KOPT-K1 (cell line): ENCODE results near the gene ZNF732.
"Not testable (repeated sequence)": the region's sequence is repeated elsewhere in the genome, so short reads cannot be mapped to it uniquely, and the experiment has no call there.

ENCODE experiments used
- H3K27ac ChIP-seq: fragments of 200-600 bp; sonication (generic); 2 replicates; pipeline ENCODE4 v1.5.1; 2016; ENCODE audit warnings: antibody characterized with exemption, mild to moderate bottlenecking, low read depth, low read length; ENCODE audit not compliant: poor library complexity, severe bottlenecking
- H3K36me3 ChIP-seq: fragments of 200-600 bp; sonication (generic); 2 replicates; pipeline ENCODE4 v1.5.1; 2017; ENCODE audit warnings: antibody characterized with exemption, mild to moderate bottlenecking, low read length, moderate library complexity; ENCODE audit not compliant: insufficient read depth
- H3K9me3 ChIP-seq: fragments of 200-600 bp; sonication (generic); 2 replicates; pipeline ENCODE4 v1.5.1; 2017; ENCODE audit warnings: antibody characterized with exemption, low read length, mild to moderate bottlenecking; ENCODE audit not compliant: insufficient read depth, poor library complexity, severe bottlenecking

ZNF732 gene

DNA sequence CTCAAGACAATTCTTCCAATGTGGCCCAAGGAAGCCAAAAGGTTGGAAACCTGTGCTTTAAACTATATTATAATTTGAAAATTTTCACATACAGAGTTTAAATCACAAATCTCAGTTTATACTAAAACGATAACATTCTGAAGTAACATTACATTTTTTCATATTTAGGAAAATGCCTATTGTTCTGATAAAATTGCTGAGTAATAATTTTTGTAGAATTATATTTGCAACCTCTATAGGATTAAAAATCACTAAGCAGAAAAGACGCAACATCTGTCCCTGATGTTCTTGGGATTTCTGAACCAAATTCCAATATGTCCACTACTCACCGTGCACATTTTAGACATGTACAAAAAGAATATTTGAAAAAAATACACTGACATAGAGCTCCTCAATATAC, 10.5 kb downstream of the ZNF732 start:
- peaks cover 23% of the 10 kb centered on the region for H3K9me3 ChIP-seq
- H3K27ac ChIP-seq: no peak overlapping the region
- H3K36me3 ChIP-seq: no peaks in the 10 kb centered on the region

DNA sequence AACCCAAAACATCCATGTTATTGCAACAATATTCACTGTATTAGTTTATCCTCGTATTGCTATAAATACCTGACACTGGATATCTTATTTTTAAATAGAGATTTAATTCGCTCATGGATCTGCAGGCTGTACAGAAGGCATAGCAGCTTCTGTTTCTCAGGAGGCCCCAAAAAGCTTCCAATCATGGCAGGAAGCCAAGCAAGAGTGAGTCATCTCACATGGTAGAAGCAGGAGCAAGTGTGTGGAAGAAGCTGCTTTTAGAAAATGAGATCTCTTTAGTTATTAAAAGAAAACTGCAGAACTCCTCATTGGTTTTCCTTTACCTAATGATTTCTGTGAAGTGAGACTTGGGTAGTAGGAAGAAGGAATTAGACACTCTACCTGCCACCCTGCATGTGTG, 16.4 kb downstream of the ZNF732 start:
- Histone ChIP-seq H3K27ac (no peak overlapping the region), H3K36me3 (no peaks in the 10 kb centered on the region), H3K9me3 (peaks cover 34% of the 10 kb centered on the region)

DNA sequence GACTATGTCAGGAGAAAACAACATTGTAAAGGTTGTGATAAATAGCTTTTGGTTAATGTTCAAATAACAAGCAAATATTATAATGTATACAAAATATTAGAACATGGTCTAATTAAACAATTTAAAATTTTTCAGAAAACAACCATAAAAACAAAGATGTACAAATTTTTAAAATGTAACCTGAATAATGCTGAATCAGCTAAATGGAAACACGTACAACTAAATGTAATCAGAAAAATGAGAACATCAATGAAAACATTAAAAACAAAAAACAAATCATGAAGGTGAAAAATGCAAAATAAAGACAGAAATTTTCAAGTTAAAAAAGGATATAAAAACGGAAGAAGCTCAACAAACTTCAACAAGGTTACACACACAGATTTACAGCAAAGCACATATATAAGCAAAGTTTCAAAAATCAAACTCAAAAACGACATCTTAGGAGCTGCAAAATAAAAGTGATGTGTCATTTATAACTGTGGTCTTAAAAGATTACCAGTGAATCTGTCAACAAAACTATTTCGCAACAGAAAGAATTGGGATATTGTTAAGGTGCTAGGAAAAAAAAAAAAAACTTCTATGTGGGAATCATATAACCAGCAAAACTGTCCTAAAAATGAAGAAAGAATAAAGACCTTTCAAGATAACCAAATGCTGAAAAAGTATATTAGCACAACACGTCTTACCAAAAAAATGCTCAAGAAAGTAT, 31.8 kb downstream of the ZNF732 start:
- Histone ChIP-seq H3K9me3 (peaks cover 74% of the 10 kb centered on the region), H3K36me3 (no peaks in the 10 kb centered on the region), H3K27ac (no peak overlapping the region)

DNA sequence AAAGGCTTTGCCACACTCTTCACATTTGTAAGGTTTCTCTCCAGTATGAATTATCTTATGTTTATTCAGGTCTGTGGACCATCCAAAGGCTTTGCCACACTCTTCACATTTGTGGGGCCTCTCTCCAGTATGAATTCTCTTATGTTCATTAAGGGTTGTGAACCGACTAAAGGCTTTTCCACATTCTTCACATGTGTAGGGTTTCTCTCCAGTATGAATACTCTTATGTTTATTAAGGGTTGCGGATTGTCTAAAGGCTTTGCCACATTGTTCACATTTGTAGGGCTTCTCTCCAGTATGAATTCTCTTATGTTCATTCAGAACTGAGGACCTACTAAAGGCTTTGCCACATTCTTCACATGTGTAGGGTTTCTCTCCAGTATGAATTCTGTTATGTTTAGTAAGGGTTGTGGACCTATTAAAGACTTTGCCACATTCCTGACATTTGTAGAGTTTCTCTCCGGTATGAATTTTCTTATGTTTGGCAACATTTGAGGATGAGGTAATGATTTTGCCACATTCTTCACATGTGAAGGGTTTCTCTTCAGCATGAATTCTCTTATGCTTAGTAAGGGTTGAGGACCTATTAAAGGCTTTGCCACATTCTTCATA, 33.7 kb downstream of the ZNF732 start:
- Histone ChIP-seq H3K27ac (no peak overlapping the region), H3K9me3 (peaks cover 75% of the 10 kb centered on the region), H3K36me3 (no peaks in the 10 kb centered on the region)

DNA sequence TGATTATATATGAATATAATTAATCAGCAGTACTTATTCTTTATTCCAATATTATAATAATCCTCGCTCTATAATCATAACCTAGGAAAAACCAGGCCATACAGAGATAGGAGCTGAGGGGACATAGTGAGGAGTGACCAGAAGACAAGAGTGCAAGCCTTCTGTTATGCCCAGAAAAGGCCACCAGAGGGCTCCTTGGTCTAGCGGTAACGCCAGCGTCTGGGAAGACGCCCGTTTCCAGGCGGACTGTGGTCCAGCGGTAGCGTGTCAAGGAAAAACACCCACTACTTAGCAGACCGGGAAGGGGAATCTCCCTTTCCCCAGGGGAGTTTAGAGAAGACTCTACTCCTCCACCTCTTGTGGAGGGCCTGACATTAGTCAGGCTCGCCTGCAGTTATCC, 46.0 kb downstream of the ZNF732 start:
- not testable (repeated sequence) for H3K36me3 ChIP-seq, H3K27ac ChIP-seq
- peaks cover 92% of the 10 kb centered on the region for H3K9me3 ChIP-seq

DNA sequence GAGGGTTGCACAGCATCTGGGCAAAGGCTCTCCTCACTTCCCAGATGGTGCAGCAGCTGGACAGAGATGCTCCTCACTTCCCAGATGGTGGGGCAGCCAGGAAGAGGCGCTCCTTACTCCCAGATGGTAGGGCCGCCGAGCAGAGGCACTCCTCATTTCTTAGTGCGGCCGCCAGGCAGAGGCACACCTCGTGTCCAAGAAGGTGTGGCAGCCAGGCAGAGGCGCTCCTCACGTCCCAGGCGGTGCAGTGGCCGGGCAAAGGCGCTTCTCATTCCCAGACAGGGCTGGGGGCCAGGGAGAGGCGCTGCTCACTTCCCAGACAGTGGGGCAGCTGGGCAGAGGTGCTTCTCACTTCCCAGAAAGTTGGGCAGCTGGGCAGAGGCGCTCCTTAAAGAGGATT, 48.8 kb downstream of the ZNF732 start:
- H3K27ac ChIP-seq: no peak overlapping the region
- no peaks in the 10 kb centered on the region for H3K36me3 ChIP-seq
- peaks cover 89% of the 10 kb centered on the region for H3K9me3 ChIP-seq

DNA sequence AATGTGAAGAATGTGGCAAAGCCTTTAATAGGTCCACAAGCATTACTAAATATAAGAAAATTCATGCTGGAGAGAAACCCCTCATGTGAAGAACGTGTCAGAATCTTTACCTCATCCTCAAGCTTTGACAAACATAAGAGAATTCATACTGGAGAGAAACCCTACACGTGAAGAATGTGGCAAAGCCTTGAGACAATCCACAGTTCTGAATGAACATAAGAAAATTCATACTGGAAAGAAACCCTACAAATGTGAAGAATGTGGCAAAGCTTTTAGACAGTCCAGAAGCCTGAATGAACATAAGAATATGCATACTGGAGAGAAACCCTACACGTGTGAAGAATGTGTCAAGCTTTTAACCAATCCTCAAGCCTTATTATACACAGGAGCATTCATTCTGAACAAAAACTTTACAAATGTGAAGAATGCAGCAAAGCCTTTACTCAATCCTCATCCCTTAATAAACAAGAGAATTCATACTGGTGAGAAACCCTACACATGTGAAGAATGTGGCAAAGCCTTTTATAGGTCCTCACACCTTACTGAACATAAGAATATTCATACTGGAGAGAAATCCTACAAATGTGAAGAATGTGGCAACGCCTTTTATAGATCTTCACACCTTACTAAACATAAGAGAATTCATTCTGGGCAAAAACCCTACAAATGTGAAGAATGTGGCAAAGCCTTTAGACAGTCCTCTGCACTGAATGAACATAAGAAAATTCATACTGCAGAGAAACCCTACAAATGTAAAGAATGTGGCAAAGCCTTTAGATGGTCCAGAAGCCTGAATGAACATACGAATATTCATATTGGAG, 51.1 kb downstream of the ZNF732 start:
- Histone ChIP-seq H3K36me3 (no peaks in the 10 kb centered on the region), H3K27ac (no peak overlapping the region), H3K9me3 (peaks cover 82% of the 10 kb centered on the region)

DNA sequence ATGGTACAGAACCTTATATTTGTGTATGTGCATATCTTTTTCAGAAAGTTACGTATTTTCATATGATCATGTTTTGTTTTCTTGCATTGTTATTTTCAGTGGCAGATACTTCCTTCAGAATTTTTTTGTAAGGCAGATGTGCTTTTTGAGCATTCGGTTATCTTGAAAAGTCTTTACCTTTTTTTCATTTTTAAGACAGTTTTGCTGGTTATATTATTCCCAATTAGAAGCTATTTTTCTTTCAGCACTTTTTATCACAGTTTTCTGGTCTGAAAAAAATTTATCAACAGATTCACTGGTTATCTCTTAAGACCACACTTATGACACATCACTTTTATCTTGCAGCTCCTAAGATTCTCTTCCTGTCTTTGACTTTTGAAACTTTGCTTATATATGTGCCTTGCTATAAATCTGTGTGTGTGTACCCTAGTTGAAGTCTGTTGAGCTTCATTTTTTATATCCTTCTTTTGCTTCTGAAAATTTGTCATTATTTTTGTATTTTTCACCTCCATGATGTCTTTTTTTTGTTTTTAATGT, 53.1 kb downstream of the ZNF732 start:
- peaks cover 86% of the 10 kb centered on the region for H3K9me3 ChIP-seq
- H3K27ac ChIP-seq: no peak overlapping the region
- no peaks in the 10 kb centered on the region for H3K36me3 ChIP-seq

DNA sequence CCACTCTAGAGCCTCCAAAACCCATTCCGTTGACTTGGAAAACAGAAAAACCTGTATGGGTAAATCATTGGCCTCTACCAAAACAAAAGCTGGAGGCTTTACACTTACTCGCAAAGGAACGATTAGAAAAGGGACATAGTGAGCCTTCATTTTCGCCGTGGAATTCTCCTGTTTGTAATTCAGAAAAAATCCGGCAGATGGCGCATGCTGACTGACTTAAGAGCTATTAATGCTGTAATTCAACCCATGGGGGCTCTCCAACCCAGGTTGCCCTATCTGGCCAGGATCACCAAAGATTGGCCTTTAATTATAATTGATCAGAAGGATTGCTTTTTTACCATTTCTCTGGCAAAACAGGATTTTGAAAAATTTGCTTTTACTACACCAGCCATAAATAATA, 60.8 kb downstream of the ZNF732 start:
- H3K27ac ChIP-seq: no peak overlapping the region
- H3K9me3 ChIP-seq: peaks cover 47% of the 10 kb centered on the region

DNA sequence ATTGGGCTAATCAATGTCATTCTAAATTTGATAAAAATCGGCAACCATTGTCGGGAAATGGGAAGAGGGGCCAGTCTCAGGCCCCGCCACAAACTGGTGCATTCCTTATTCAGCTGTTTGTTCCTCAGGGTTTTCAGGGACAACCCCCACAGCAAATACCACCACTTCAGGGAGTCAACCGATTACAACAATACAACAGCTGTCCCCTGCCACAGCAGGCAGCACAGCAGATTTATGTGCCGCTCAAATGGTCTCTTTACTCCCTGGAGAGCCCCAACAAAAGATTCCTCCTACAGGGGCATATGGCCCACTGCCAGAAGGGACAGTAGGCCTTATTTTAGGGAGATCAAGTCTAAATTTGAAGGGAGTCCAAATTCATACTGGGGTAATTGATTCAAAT, 61.8 kb downstream of the ZNF732 start:
- Histone ChIP-seq H3K27ac (no peak overlapping the region), H3K9me3 (peaks cover 47% of the 10 kb centered on the region), H3K36me3 (no peaks in the 10 kb centered on the region; the same call in 1 of the 2 replicates)

More for the DNA sequence above, 60.8 kb downstream of the ZNF732 start:
- no peaks in the 10 kb centered on the region; the same call in 1 of the 2 replicates for H3K36me3 ChIP-seq

DNA sequence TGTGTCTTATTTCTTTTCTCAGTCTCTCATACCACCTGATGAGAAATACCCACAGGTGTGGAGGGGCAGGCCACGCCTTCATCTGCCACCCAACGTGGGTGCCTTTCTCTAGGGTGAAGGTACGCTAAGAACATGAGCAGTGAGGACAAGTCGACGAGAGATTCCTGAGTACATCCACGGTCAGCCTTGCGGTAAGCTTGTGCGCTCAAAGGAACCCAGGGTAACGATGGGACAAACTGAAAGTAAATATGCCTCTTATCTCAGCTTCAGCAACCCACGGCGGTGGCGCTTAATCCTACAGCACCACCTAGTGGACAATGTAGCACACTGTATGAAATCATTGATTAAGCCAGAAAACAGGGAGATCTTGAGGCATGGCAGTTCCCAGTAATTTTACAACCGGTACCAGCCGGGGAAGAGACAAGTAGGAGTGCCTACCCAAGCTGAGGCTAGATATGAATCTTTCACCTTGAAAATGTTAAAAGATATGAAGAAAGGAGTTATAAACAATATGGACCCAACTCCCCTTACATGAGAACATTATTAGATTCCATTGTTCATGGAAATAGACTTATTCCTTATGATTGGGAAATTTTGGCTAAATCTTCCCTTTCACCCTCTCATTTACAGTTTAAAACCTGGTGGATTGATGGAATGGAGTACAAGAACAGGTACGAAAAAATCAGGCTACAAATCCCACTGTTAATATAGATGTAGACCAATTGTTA, 63.0 kb downstream of the ZNF732 start:
- peak overlapping the region; percentile 77 for H3K27ac ChIP-seq
- peaks cover 43% of the 10 kb centered on the region for H3K9me3 ChIP-seq

DNA sequence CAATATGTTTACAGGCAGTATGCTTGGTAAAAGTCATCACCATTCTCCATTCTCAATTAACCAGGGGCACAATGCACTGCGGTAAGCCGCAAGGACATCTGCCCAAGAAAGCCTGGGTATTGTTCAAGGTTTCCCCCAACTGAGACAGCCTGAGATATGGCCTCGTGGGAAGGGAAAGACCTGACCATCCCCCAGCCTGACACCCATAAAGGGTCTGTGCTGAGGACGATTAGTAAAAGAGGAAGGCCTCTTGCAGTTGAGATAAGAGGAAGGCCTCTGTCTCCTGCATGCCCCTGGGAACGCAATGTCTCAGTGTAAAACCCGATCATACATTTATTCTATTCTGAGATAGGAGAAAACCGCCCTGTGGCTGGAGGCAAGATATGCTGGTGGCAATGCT, 63.9 kb downstream of the ZNF732 start:
- not testable (repeated sequence) for H3K36me3 ChIP-seq
- peak overlapping the region; percentile 77 for H3K27ac ChIP-seq
- H3K9me3 ChIP-seq: peaks cover 39% of the 10 kb centered on the region

More for the DNA sequence above, 63.0 kb downstream of the ZNF732 start:
- no peaks in the 10 kb centered on the region; the same call in 1 of the 2 replicates for H3K36me3 ChIP-seq

DNA sequence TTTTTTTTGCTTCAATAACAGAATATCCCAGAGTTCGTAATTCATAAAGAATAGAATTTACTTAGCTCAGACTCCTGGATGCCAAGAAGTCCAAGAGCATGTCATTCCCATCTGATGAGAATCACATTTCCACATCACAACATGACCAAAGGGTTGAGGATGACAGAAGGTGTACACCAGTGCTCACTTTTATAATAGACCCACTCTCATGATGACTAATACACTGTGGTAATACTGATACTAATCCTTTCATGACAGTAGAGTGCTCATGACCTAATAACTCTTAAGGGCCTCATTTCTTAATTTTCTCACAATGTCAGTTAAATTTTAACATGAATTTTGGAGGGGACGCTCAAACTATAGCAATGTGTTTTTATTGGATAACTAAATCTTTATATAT, 69.2 kb downstream of the ZNF732 start:
- Histone ChIP-seq H3K27ac (no peak overlapping the region), H3K9me3 (peaks cover 61% of the 10 kb centered on the region), H3K36me3 (no peaks in the 10 kb centered on the region; the same call in 1 of the 2 replicates)

DNA sequence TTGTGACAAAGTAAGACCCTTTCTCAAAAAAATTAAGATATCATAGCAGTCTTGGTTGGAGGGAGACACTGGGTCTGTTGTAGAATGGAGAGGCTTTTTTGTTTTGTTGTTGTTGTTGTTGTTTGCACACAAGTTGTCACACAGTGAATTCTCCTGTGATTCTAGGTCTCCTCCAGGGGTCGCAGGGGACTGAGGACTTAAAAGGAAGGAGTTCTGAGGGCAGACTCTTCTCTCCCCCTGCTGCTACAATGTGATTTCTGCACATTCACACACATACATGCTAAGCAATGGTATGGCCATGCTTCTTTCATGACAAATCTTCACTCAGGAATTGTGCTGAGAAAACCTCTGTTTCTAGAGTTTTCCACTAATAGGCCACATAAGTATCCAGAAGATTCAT, 71.1 kb downstream of the ZNF732 start:
- no peaks in the 10 kb centered on the region; the same call in 1 of the 2 replicates for H3K36me3 ChIP-seq
- no peak overlapping the region for H3K27ac ChIP-seq
- H3K9me3 ChIP-seq: peaks cover 60% of the 10 kb centered on the region
